WTC11 (cell line): ENCODE data around the gene DCAF5. TPM values are rescaled to one million over a fixed set of nuclear protein-coding genes. Genes with fewer than 3 reads are reported as not detected.

Source experiments
- ATAC-seq: fragments of 200-7000 bp; cut with Tn5 transposase; 2 replicates; pipeline ENCODE4 v1.10.0; 2021; ENCODE audit warnings: mild to moderate bottlenecking, moderate library complexity
- CTCF ChIA-PET: fragments of 300-600 bp; sonication (Branson Sonifier 250); formaldehyde crosslinking; loops from one replicate; lab custom pipeline; 2021; ENCODE audit warnings: antibody characterized with exemption; lab: Charles Lee
- POLR2A ChIA-PET: fragments of 350-600 bp; sonication (Branson Sonifier 250); formaldehyde crosslinking; loops from one replicate; lab custom pipeline; 2021; ENCODE audit warnings: antibody characterized with exemption; lab: Charles Lee
- DNase-seq: peaks from one replicate; pipeline ENCODE4 v3.0.0; 2021; ENCODE audit warnings: low spot score
- H3K27ac Mint-ChIP-seq: 2 replicates; pipeline ENCODE4 v1.8.0; 2021; ENCODE audit warnings: mixed read lengths
- H3K27me3 Mint-ChIP-seq: 2 replicates; pipeline ENCODE4 v1.8.0; 2021; ENCODE audit warnings: low read depth, mild to moderate bottlenecking, moderate library complexity, mixed read lengths
- H3K36me3 Mint-ChIP-seq: 2 replicates; pipeline ENCODE4 v1.8.0; 2021; ENCODE audit warnings: mixed read lengths
- H3K4me1 Mint-ChIP-seq: 2 replicates; pipeline ENCODE4 v1.8.0; 2022; ENCODE audit warnings: mixed read lengths
- H3K4me3 Mint-ChIP-seq: 2 replicates; pipeline ENCODE4 v1.8.0; 2021; ENCODE audit warnings: mild to moderate bottlenecking, moderate library complexity, mixed read lengths
- H3K9me3 Mint-ChIP-seq: 2 replicates; pipeline ENCODE4 v1.8.0; 2021; ENCODE audit warnings: mixed read lengths
- CREB1 ChIP-seq: sonication (generic); formaldehyde crosslinking; IDR thresholded peaks from 2 replicates; pipeline ENCODE4 v1.8.0; 2023; ENCODE audit warnings: mild to moderate bottlenecking, missing genetic modification reagents
- CREM ChIP-seq: sonication (generic); formaldehyde crosslinking; IDR thresholded peaks from 2 replicates; pipeline ENCODE4 v1.8.1; 2022; ENCODE audit warnings: mild to moderate bottlenecking, missing genetic modification reagents, moderate library complexity
- E2F4 ChIP-seq: sonication (generic); formaldehyde crosslinking; IDR thresholded peaks from 2 replicates; pipeline ENCODE4 v1.8.1; 2022; ENCODE audit warnings: low read depth, mild to moderate bottlenecking, moderate library complexity, missing genetic modification reagents, borderline replicate concordance
- EMX1 ChIP-seq: fragments of 250-450 bp; sonication (Bioruptor Pico); IDR thresholded peaks from 2 replicates; pipeline ENCODE4 v1.8.0; 2021; ENCODE audit warnings: mild to moderate bottlenecking
- ETV6 ChIP-seq: sonication (generic); formaldehyde crosslinking; IDR thresholded peaks from 2 replicates; pipeline ENCODE4 v1.8.1; 2022; ENCODE audit warnings: mild to moderate bottlenecking, missing genetic modification reagents
- GABPB1 ChIP-seq: sonication (generic); formaldehyde crosslinking; IDR thresholded peaks from 2 replicates; pipeline ENCODE4 v1.8.1; 2023; ENCODE audit warnings: mild to moderate bottlenecking, missing genetic modification reagents
- MAX ChIP-seq: sonication (generic); formaldehyde crosslinking; IDR thresholded peaks from 2 replicates; pipeline ENCODE4 v1.8.0; 2022; ENCODE audit warnings: mild to moderate bottlenecking, missing genetic modification reagents
- MLX ChIP-seq: sonication (generic); formaldehyde crosslinking; IDR thresholded peaks from 2 replicates; pipeline ENCODE4 v1.8.1; 2023; ENCODE audit warnings: mild to moderate bottlenecking, missing genetic modification reagents, moderate library complexity
- NFATC4 ChIP-seq: fragments of 250-450 bp; sonication (Bioruptor Pico); IDR thresholded peaks from 2 replicates; pipeline ENCODE4 v1.9.0; 2021; ENCODE audit warnings: mild to moderate bottlenecking
- NR2C2 ChIP-seq: sonication (generic); formaldehyde crosslinking; IDR thresholded peaks from 2 replicates; pipeline ENCODE4 v1.8.0; 2022; ENCODE audit warnings: mild to moderate bottlenecking, missing genetic modification reagents
- PRDM15 ChIP-seq: sonication (generic); formaldehyde crosslinking; IDR thresholded peaks from 2 replicates; pipeline ENCODE4 v1.8.0; 2022; ENCODE audit warnings: missing genetic modification reagents
- SMAD3 ChIP-seq: sonication (generic); formaldehyde crosslinking; IDR thresholded peaks from 2 replicates; pipeline ENCODE4 v1.8.0; 2022; ENCODE audit warnings: missing genetic modification reagents, mild to moderate bottlenecking, borderline replicate concordance
- TP53 ChIP-seq: sonication (generic); formaldehyde crosslinking; IDR thresholded peaks from 2 replicates; pipeline ENCODE4 v1.8.1; 2023; ENCODE audit warnings: mild to moderate bottlenecking, missing genetic modification reagents
- ZMAT4 ChIP-seq: fragments of 250-450 bp; sonication (Bioruptor Pico); IDR thresholded peaks from 2 replicates; pipeline ENCODE4 v1.9.0; 2021; ENCODE audit warnings: mild to moderate bottlenecking
- ZNF512 ChIP-seq: sonication (generic); formaldehyde crosslinking; IDR thresholded peaks from 2 replicates; pipeline ENCODE4 v1.8.1; 2022; ENCODE audit warnings: missing genetic modification reagents, borderline replicate concordance
- total RNA-seq: library from RNA; stranded (reverse); gene quantifications from 3 replicates; pipeline ENCODE4 v1.2.3, GENCODE V29; 2021

The DCAF5 gene
- total RNA-seq, 1 experiment from 2014 or later, result 30.3 TPM

- DNase-seq (no peak), ATAC-seq (no peak; the same call in 1 of the 2 replicates)
- H3K27ac Mint-ChIP-seq, result peak overlapping the region; percentile 57; the same call in 1 of the 2 replicates
- POLR2A ChIA-PET, result interaction anchor here (1.2 kb wide), 1 partner anchor 57 kb away, joined by 3 read pairs; no protein-coding TSS in a partner anchor
- peaks cover 47% of the 10 kb centered on the region for H3K4me1 Mint-ChIP-seq
- no peak overlapping the region for H3K4me3 Mint-ChIP-seq
- no peaks in the 10 kb centered on the region for H3K36me3 Mint-ChIP-seq
- H3K9me3 Mint-ChIP-seq, result 0 out of 2 replicates have a peak, but pooled peaks cover 1% of the 10 kb centered on the region
- CTCF ChIA-PET, result interaction anchor here (0.8 to 3.0 kb wide), 7 partner anchors 9 to 95 kb away, joined by 3 to 12 read pairs (median 3); no protein-coding TSS in a partner anchor
- H3K27me3 Mint-ChIP-seq, result no peaks in the 10 kb centered on the region
- TF ChIP-seq NR2C2 (CRISPR knock-in tag) (no peak), CREM (CRISPR knock-in tag) (no peak), EMX1 (CRISPR knock-in tag) (no peak), TP53 (CRISPR knock-in tag) (no peak)
These were observed 116.0 kb downstream of the DCAF5 start for GRCh38 chr14:69036757-69037506.

- CTCF ChIA-PET, result interaction anchor here (0.6 to 1.9 kb wide), 16 partner anchors 11 to 265 kb away, joined by 3 to 7 read pairs (median 4); partner anchors contain the start of gene ACTN1
- Mint-ChIP-seq H3K27me3 (no peaks in the 10 kb centered on the region), H3K4me3 (no peak overlapping the region), H3K36me3 (no peaks in the 10 kb centered on the region), H3K4me1 (peaks cover 47% of the 10 kb centered on the region), H3K9me3 (0 out of 2 replicates have a peak, but pooled peaks cover 3% of the 10 kb centered on the region), H3K27ac (no peak overlapping the region)
- no peak for DNase-seq
- TF ChIP-seq NFATC4 (CRISPR knock-in tag), result no peak
- no peak for TF ChIP-seq MAX (CRISPR knock-in tag)
- no peak for TF ChIP-seq GABPB1 (CRISPR knock-in tag)
- POLR2A ChIA-PET, result no interaction called here
- ATAC-seq, result peak; percentile 52
These were observed 118.2 kb downstream of the DCAF5 start for GRCh38 chr14:69034612-69035262.

- CTCF ChIA-PET, result interaction anchor here (0.6 to 1.0 kb wide), 6 partner anchors 9 to 264 kb away, joined by 3 to 4 read pairs (median 3); no protein-coding TSS in a partner anchor
- Mint-ChIP-seq H3K27ac (no peak overlapping the region), H3K4me3 (no peak overlapping the region), H3K27me3 (no peaks in the 10 kb centered on the region), H3K4me1 (no peaks in the 10 kb centered on the region), H3K36me3 (no peaks in the 10 kb centered on the region), H3K9me3 (0 out of 2 replicates have a peak, but pooled peaks cover 3% of the 10 kb centered on the region)
- no peak for ATAC-seq
- POLR2A ChIA-PET, result interaction anchor here (0.5 to 1.1 kb wide), 3 partner anchors 40 to 142 kb away, joined by 3 read pairs; no protein-coding TSS in a partner anchor
- no peak for DNase-seq
- TF ChIP-seq GABPB1 (CRISPR knock-in tag), result no peak
- no peak for TF ChIP-seq SMAD3 (CRISPR knock-in tag)
- TF ChIP-seq MLX (CRISPR knock-in tag), result no peak
- no peak for TF ChIP-seq ETV6
- TF ChIP-seq ZNF512, result no peak
- no peak for TF ChIP-seq ZMAT4 (CRISPR knock-in tag)
- no peak for TF ChIP-seq CREB1 (CRISPR knock-in tag)
- no peak for TF ChIP-seq PRDM15 (CRISPR knock-in tag)
- TF ChIP-seq E2F4 (CRISPR knock-in tag), result no peak
These were observed 125.5 kb downstream of the DCAF5 start for GRCh38 chr14:69027242-69027913.
